ENCODE measurements around the gene COBL.

GRCh38 chr7:51292596-51292995, 24.0 kb downstream of the COBL start:
- TF ChIP-seq POLR2A (IDR thresholded peaks at IDR 0.05; ENCODE audit: low read depth, low read length): no peak
- no peak for TF ChIP-seq TAF1 (IDR thresholded peaks at IDR 0.05; ENCODE audit: borderline replicate concordance, low read depth, low read length)
- no peak for TF ChIP-seq POLR2AphosphoS5 (IDR thresholded peaks at IDR 0.05; ENCODE audit: low read depth, low read length)

Data from GM12892 (cell line).